IPS-18a (cell line): ENCODE results near the gene SUPT4H1.

Experiments
- H3K27ac ChIP-seq: one replicate; pipeline ENCODE4 v1.5.1; 2013; ENCODE audit warnings: low read length
- H3K27me3 ChIP-seq: one replicate; pipeline ENCODE4 v1.6.1; 2013; ENCODE audit warnings: mild to moderate bottlenecking, low read length; ENCODE audit not compliant: control insufficient read depth, insufficient read depth
- H3K36me3 ChIP-seq: one replicate; pipeline ENCODE4 v1.6.1; 2013; ENCODE audit warnings: low read depth, low read length; ENCODE audit not compliant: control insufficient read depth
- H3K4me1 ChIP-seq: one replicate; pipeline ENCODE4 v1.6.1; 2013; ENCODE audit warnings: low read depth, low read length; ENCODE audit not compliant: control insufficient read depth
- H3K4me3 ChIP-seq: one replicate; pipeline ENCODE4 v1.5.1; 2013; ENCODE audit warnings: low read length
- H3K9ac ChIP-seq: one replicate; pipeline ENCODE4 v1.6.1; 2013; ENCODE audit warnings: mild to moderate bottlenecking, low read length, moderate library complexity
- H3K9me3 ChIP-seq: one replicate; pipeline ENCODE4 v1.6.1; 2013; ENCODE audit warnings: low read depth, low read length; ENCODE audit not compliant: control insufficient read depth

Gene SUPT4H1

DNA sequence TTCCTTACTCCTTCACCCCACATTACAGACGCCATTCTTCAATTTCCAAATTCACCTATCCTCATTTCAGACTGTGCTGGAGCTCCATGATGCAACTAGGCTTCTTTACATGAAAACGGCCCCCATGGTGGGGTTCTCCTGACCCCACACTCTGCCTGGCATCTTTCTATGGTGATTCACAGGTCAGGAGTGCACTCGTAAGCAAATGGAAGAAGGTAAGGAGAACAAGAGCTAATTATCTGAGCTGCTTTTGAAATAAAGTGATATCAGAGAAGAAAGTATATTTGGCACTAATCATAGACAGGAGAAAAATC lies 27.5 kb upstream of the SUPT4H1 start:
- Histone ChIP-seq H3K27me3 (no peaks in the 10 kb centered on the region), H3K27ac (no peak overlapping the region), H3K4me1 (peaks cover 16% of the 10 kb centered on the region), H3K9ac (no peak overlapping the region), H3K4me3 (no peak overlapping the region), H3K36me3 (no peaks in the 10 kb centered on the region), H3K9me3 (no peaks in the 10 kb centered on the region)

DNA sequence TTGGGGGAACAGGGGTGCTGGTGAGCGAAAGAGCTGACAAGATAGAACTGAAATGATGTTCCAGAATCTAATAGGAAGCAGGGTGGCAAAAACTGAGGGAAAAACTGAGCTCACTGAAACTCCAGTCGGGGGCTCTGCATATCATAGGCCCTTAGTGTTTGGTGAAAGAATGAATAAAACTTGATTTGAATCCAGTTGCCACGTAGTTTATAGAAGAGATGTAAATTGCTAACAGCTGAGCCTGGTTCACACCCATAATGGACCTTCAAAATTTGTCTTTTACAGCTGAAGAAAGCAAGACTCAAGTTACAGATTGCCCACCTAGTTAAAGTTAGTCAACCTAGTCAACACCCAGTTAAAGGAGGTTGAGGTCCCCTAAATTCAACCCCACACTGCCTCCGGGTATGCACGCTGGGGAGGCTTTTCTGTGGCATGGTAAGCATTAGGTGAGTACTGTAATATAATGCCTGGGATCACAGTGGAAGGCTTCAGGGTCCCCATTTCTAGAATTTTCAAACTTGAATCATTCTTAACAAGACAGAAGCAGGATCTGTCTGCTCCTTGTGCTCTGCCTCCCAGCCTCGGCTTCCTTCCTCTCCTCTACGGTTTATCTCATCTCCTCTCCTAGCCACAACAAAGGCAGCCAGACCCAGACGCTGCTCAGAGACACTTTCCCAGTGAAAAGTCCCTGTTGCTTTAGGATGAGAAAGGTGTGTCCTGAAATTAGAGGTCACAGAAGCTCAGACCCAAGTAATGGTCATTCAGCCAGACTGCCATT lies 26.9 kb upstream of the SUPT4H1 start:
- no peaks in the 10 kb centered on the region for H3K9me3 ChIP-seq
- no peaks in the 10 kb centered on the region for H3K27me3 ChIP-seq
- no peak overlapping the region for H3K4me3 ChIP-seq
- no peak overlapping the region for H3K27ac ChIP-seq
- no peaks in the 10 kb centered on the region for H3K36me3 ChIP-seq
- H3K9ac ChIP-seq, result no peak overlapping the region
- peaks cover 16% of the 10 kb centered on the region for H3K4me1 ChIP-seq

- no peaks in the 10 kb centered on the region for H3K36me3 ChIP-seq
- peaks cover 16% of the 10 kb centered on the region for H3K4me1 ChIP-seq
- no peak overlapping the region for H3K4me3 ChIP-seq
- H3K9me3 ChIP-seq, result no peaks in the 10 kb centered on the region
- no peak overlapping the region for H3K9ac ChIP-seq
- H3K27ac ChIP-seq, result no peak overlapping the region
- no peaks in the 10 kb centered on the region for H3K27me3 ChIP-seq
These were observed 25.7 kb upstream of the SUPT4H1 start for GRCh38 chr17:58377661-58378060.

- no peak overlapping the region for H3K9ac ChIP-seq
- peaks cover 16% of the 10 kb centered on the region for H3K4me1 ChIP-seq
These were observed 25.1 kb upstream of the SUPT4H1 start for GRCh38 chr17:58377093-58377601.

GRCh38 chr17:58376472-58377000 lies 24.5 kb upstream of the SUPT4H1 start:
- H3K36me3 ChIP-seq, result no peaks in the 10 kb centered on the region
- no peaks in the 10 kb centered on the region for H3K27me3 ChIP-seq

More at GRCh38 chr17:58377093-58377601, 25.1 kb upstream of the SUPT4H1 start:
- no peak overlapping the region for H3K4me3 ChIP-seq
- no peaks in the 10 kb centered on the region for H3K27me3 ChIP-seq
- no peaks in the 10 kb centered on the region for H3K36me3 ChIP-seq
- H3K9me3 ChIP-seq, result no peaks in the 10 kb centered on the region
- H3K27ac ChIP-seq, result no peak overlapping the region

DNA sequence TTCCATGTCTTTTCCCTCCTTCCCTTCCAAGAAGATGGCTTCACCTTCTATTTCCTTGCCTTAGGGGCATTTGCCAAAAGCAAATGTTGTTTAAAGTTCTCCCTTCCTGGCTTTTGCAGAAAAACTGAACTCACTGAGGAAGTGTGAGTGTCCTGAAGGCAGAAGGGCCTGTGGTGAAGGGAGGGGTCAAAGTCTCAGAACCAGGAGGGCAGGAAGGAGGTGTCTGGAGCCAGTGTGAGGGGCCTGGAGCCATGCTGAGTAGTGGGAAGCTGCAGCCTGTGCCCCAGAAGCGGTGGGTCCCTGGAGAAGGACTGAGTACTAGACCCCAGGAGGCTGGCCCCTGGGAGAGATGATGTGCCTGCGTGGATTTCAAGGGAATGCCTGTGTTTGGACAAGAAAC lies 23.8 kb upstream of the SUPT4H1 start:
- Histone ChIP-seq H3K4me3 (no peak overlapping the region), H3K27ac (no peak overlapping the region), H3K9ac (no peak overlapping the region), H3K36me3 (no peaks in the 10 kb centered on the region), H3K4me1 (peaks cover 16% of the 10 kb centered on the region), H3K27me3 (no peaks in the 10 kb centered on the region), H3K9me3 (no peaks in the 10 kb centered on the region)

More at GRCh38 chr17:58376472-58377000, 24.5 kb upstream of the SUPT4H1 start:
- H3K9ac ChIP-seq, result no peak overlapping the region
- H3K27ac ChIP-seq, result no peak overlapping the region
- no peak overlapping the region for H3K4me3 ChIP-seq
- H3K4me1 ChIP-seq, result peaks cover 16% of the 10 kb centered on the region
- no peaks in the 10 kb centered on the region for H3K9me3 ChIP-seq

- peaks cover 16% of the 10 kb centered on the region for H3K4me1 ChIP-seq
- no peak overlapping the region for H3K4me3 ChIP-seq
- no peak overlapping the region for H3K27ac ChIP-seq
- H3K9ac ChIP-seq, result no peak overlapping the region
- no peaks in the 10 kb centered on the region for H3K9me3 ChIP-seq
- no peaks in the 10 kb centered on the region for H3K36me3 ChIP-seq
- no peaks in the 10 kb centered on the region for H3K27me3 ChIP-seq
These were observed 23.3 kb upstream of the SUPT4H1 start for GRCh38 chr17:58375256-58375655.

DNA sequence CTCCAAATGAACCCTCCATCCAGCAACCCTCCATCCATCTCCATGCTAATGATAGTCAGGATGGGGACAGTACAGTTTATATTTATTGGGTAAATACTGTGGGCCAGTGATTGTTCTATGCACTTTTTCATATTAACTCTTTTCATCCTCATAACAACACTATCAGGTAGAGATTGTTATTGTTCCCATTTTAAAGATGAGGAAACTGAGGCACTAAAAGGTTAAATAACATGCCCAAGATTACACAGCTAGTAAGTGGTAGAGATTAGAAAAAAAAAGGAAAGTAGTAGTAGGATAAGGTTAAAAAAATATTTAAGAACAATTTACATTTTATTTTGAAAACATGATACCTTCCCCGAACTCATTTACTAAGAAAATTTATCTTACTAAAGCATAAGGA lies 21.9 kb upstream of the SUPT4H1 start:
- Histone ChIP-seq H3K27me3 (no peaks in the 10 kb centered on the region), H3K9ac (no peak overlapping the region), H3K9me3 (no peaks in the 10 kb centered on the region), H3K4me1 (peaks cover 16% of the 10 kb centered on the region), H3K27ac (no peak overlapping the region), H3K36me3 (no peaks in the 10 kb centered on the region), H3K4me3 (no peak overlapping the region)

GRCh38 chr17:58373003-58373402 lies 21.0 kb upstream of the SUPT4H1 start:
- Histone ChIP-seq H3K9me3 (no peaks in the 10 kb centered on the region), H3K4me3 (no peak overlapping the region), H3K27me3 (no peaks in the 10 kb centered on the region), H3K9ac (no peak overlapping the region), H3K36me3 (no peaks in the 10 kb centered on the region), H3K27ac (no peak overlapping the region), H3K4me1 (peaks cover 16% of the 10 kb centered on the region)

GRCh38 chr17:58371300-58371950 lies 19.4 kb upstream of the SUPT4H1 start:
- H3K9ac ChIP-seq, result no peak overlapping the region
- H3K9me3 ChIP-seq, result no peaks in the 10 kb centered on the region
- no peak overlapping the region for H3K4me3 ChIP-seq
- no peaks in the 10 kb centered on the region for H3K36me3 ChIP-seq
- no peak overlapping the region for H3K27ac ChIP-seq
- peaks cover 8% of the 10 kb centered on the region for H3K4me1 ChIP-seq
- no peaks in the 10 kb centered on the region for H3K27me3 ChIP-seq

DNA sequence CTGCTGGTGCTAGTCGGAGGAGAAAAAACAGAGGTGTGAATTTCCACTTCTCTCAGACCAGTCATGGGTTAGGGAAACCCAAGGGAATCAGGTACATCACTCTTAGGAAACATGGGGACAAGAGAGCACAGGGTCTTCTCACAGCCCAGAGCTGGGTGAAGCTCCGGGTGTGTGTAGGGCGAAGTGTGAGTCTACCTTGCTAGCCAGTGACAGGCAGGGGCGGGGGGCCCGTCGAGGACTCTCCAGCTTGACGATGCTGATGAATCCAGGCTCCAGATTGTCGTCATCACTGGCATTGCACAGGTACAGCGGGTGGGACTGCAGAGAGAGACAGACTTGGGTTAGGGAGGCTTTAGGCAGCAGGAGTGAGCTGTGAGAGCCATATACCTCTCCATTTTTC lies 18.7 kb upstream of the SUPT4H1 start:
- H3K4me1 ChIP-seq, result peaks cover 1% of the 10 kb centered on the region
- no peak overlapping the region for H3K4me3 ChIP-seq
- H3K27me3 ChIP-seq, result no peaks in the 10 kb centered on the region
- no peak overlapping the region for H3K27ac ChIP-seq
- no peaks in the 10 kb centered on the region for H3K9me3 ChIP-seq
- no peaks in the 10 kb centered on the region for H3K36me3 ChIP-seq
- no peak overlapping the region for H3K9ac ChIP-seq
